Smooth muscle cell of trachea (primary cell): Measurements from ENCODE around the gene SUGT1. TPM values are rescaled to one million over a fixed set of nuclear protein-coding genes. Genes with fewer than 3 reads are reported as not detected.

Experiments
- total RNA-seq: library from RNA; depleted of rRNA; stranded (reverse); fragments of >200 nt; gene quantifications from 2 replicates; pipeline ENCODE4 v1.2.1, GENCODE V29; 2014

SUGT1 gene
- total RNA-seq = 59.9 and 64.0 TPM in 2 replicates

GRCh38 chr13:52652196-52652979 lies at the start of gene SUGT1:
Gene SUGT1, plus strand, starts transcription at chr13:52652836. Its CDS starts 85 bp downstream, at chr13:52652921.

GRCh38 chr13:52642131-52642530 lies 10.5 kb upstream of the SUGT1 start, which contains the start of gene HNRNPA1L2:
Gene HNRNPA1L2, plus strand, starts transcription at chr13:52642431. Its CDS starts 62 bp downstream, at chr13:52642493.

DNA sequence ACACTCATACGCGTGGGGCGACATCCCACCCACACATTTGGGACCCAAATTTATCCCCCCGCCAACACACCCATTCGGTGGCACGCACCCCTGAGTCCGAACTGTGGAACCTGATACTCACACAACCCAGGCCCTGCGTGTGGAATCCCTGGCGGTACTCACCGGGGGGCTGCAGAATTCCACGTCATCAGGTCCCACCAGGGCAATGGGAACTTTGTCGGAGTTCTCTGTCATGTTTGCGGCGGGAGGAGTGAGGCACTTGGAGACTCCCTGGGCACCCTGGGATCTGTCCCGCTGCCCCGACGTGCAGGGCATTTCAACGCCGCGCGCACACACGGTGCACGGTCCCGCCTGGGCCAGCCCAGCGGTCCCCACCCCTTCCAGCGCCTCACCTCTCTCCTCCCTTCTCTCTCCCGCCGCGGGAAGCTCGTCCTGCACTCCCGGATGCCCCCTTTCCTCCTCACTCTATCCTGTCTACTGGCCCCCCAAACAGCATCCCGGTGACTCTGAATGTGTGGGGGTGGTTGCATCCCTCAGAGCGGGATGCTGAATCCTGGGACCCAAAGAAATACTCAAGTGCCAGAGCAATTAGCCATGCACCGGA lies 86.9 kb downstream of the SUGT1 start, which contains the start of gene CNMD:
CNMD (minus strand) TSS at position 353 of the 604 bp plus-strand sequence; CDS start at position 234, 119 bp downstream.

Other genes with a start within 250 kb of the SUGT1 start
- gene THSD1, start 246.7 kb upstream of the SUGT1 start, total RNA-seq = 6.0 and 8.3 TPM in 2 replicates
- 23.5 and 28.2 TPM in 2 replicates for gene VPS36, start 202.2 kb upstream of the SUGT1 start, total RNA-seq
- 9.8 and 54.4 TPM in 2 replicates for gene CKAP2, start 197.4 kb upstream of the SUGT1 start, total RNA-seq
- 2.0 and 4.9 TPM in 2 replicates for gene HNRNPA1L2, start 10.4 kb upstream of the SUGT1 start, total RNA-seq
- not detected in 2 replicates for gene CNMD, start 87.0 kb downstream of the SUGT1 start, total RNA-seq
- gene PCDH8, start 195.8 kb downstream of the SUGT1 start, total RNA-seq = not detected in 2 replicates